Cardiac ventricle fibroblast (primary cell): Measurements from ENCODE around the gene DPRX. TPM values are rescaled to one million over a fixed set of nuclear protein-coding genes. Genes with fewer than 3 reads are reported as not detected.

Experiments
- total RNA-seq: library from RNA; depleted of rRNA; stranded (reverse); fragments of >200 nt; gene quantifications from 2 replicates; pipeline ENCODE4 v1.2.3, GENCODE V29; 2015

The DPRX gene
- not detected in 2 replicates for total RNA-seq

GRCh38 chr19:53631949-53632407, at the start of gene DPRX:
Gene DPRX (plus strand): TSS chr19:53631999. CDS start chr19:53632107, 108 bp downstream.

Other genes with a start within 250 kb of the DPRX start
- 4.0 and 5.3 TPM in 2 replicates for gene ZNF765, start 236.8 kb upstream of the DPRX start, total RNA-seq
- gene ZNF761, start 200.0 kb upstream of the DPRX start, total RNA-seq = 6.9 and 9.0 TPM in 2 replicates
- gene ZNF813, start 164.3 kb upstream of the DPRX start, total RNA-seq = 2.6 and 6.3 TPM in 2 replicates
- 6.0 and 10.4 TPM in 2 replicates for gene ZNF331, start 93.9 kb upstream of the DPRX start, total RNA-seq
- gene NLRP12, start 192.3 kb downstream of the DPRX start, total RNA-seq = 0.06 and 0.24 TPM in 2 replicates
- 41.5 and 49.5 TPM in 2 replicates for gene MYADM, start 235.9 kb downstream of the DPRX start, total RNA-seq